GM12874 (cell line): ENCODE data around the gene ARMC8.

ENCODE experiments used
- CTCF ChIP-seq: IDR thresholded peaks from 2 replicates; pipeline ENCODE4 v1.5.1; 2011; ENCODE audit warnings: low read depth, mild to moderate bottlenecking, control low read depth, low read length, moderate library complexity; ENCODE audit not compliant: insufficient read depth

Gene ARMC8

GRCh38 chr3:138220242-138220641, 33.1 kb downstream of the ARMC8 start:
- no peak for TF ChIP-seq CTCF

- no peak for TF ChIP-seq CTCF
Measured at GRCh38 chr3:138220788-138221187, 33.7 kb downstream of the ARMC8 start.

GRCh38 chr3:138222131-138222941, 35.2 kb downstream of the ARMC8 start:
- TF ChIP-seq CTCF, result no peak

- TF ChIP-seq CTCF, result no peak
Measured at GRCh38 chr3:138222942-138223287, 35.8 kb downstream of the ARMC8 start.

- no peak for TF ChIP-seq CTCF
Measured at GRCh38 chr3:138227650-138228049, 40.5 kb downstream of the ARMC8 start.

GRCh38 chr3:138230525-138230924, 43.4 kb downstream of the ARMC8 start:
- no peak for TF ChIP-seq CTCF

- TF ChIP-seq CTCF, result no peak
Measured at GRCh38 chr3:138232705-138233364, 45.7 kb downstream of the ARMC8 start.
